Endothelial cell of umbilical vein (primary cell): ENCODE measurements around the gene CCDC157. TPM values are rescaled to one million over a fixed set of nuclear protein-coding genes. Genes with fewer than 3 reads are reported as not detected.

Experiments
- BruUV-seq: library from RNA; stranded (reverse); fragments of 400-500 nt; replicated peaks from 2 replicates; lab custom pipeline; 2021; lab: Mats Ljungman, UMichigan
- CTCF ChIA-PET: fragments of 300-600, 350-600 bp; sonication (Branson Sonifier 250); formaldehyde crosslinking; loops from one replicate; lab custom pipeline; 2021; ENCODE audit warnings: antibody characterized with exemption, inconsistent platforms; lab: Charles Lee
- POLR2A ChIA-PET: fragments of 300-600, 350-600 bp; sonication (Branson Sonifier 250); formaldehyde crosslinking; loops from one replicate; lab custom pipeline; 2021; ENCODE audit warnings: antibody characterized with exemption, inconsistent platforms; lab: Charles Lee
- DNase-seq: peaks from one replicate; pipeline ENCODE4 v3.0.0-alpha.2; 2011; ENCODE audit warnings: low read depth, low spot score
- FAIRE-seq: peaks from 2 replicates; lab custom pipeline; 2011; peaks lifted over from hg19 to GRCh38; lab: Jason Lieb, UNC
- H2AFZ ChIP-seq: 2 replicates; pipeline ENCODE4 v1.6.0; 2012; ENCODE audit warnings: low read depth, low read length, control low read depth, inconsistent platforms
- H3K27ac ChIP-seq: 2 replicates; pipeline ENCODE4 v1.5.1; 2011; ENCODE audit warnings: low read depth, mild to moderate bottlenecking, control low read depth, low read length, moderate library complexity; ENCODE audit not compliant: insufficient read depth
- H3K27me3 ChIP-seq, 2 experiments: 2 replicates each; pipeline versions ENCODE4 v1.6.0 to v1.6.1; 2011; ENCODE audit warnings: low read length in 2 of 2, mixed read lengths in 1 of 2; ENCODE audit not compliant: control insufficient read depth in 2 of 2, insufficient read depth in 2 of 2
- H3K36me3 ChIP-seq, 2 experiments: 2 replicates in 1 of 2; 3 replicates in 1 of 2; pipeline ENCODE4 v1.5.1; 2011; ENCODE audit warnings: low read length in 2 of 2, mild to moderate bottlenecking in 1 of 2, moderate library complexity in 1 of 2; ENCODE audit not compliant: control insufficient read depth in 2 of 2, insufficient read depth in 2 of 2; ENCODE audit errors: extremely low read depth in 1 of 2
- H3K4me1 ChIP-seq: 3 replicates; pipeline ENCODE4 v1.5.1; 2011; ENCODE audit warnings: mild to moderate bottlenecking, low read length; ENCODE audit not compliant: control insufficient read depth, insufficient read depth; ENCODE audit errors: extremely low read depth
- H3K4me2 ChIP-seq: 2 replicates; pipeline ENCODE4 v1.6.1; 2011; ENCODE audit warnings: low read length, control low read depth, mixed read lengths; ENCODE audit not compliant: insufficient read depth
- H3K4me3 ChIP-seq, 3 experiments: fragments of 200-600 bp in 1 of 3; sonication (generic), shearing (Covaris generic) in 1 of 3; replicated peaks in 1 of 3; 2 replicates each; pipeline ENCODE4 v1.5.1; 2011 to 2016; ENCODE audit warnings: control low read depth in 3 of 3, low read length in 3 of 3, mild to moderate bottlenecking in 2 of 3, inconsistent platforms in 1 of 3, low read depth in 1 of 3, moderate library complexity in 1 of 3; ENCODE audit not compliant: insufficient read depth in 1 of 3
- H3K79me2 ChIP-seq: 2 replicates; pipeline ENCODE4 v1.6.0; 2012; ENCODE audit warnings: low read length, inconsistent platforms; ENCODE audit not compliant: control insufficient read depth, insufficient read depth
- H3K9ac ChIP-seq: replicated peaks from 2 replicates; pipeline ENCODE3; 2011; ENCODE audit warnings: low read length, control low read depth; ENCODE audit not compliant: insufficient read depth; ENCODE audit errors: extremely low read depth
- H3K9me1 ChIP-seq: replicated peaks from 3 replicates; pipeline ENCODE4 v1.6.0; 2011; ENCODE audit warnings: mild to moderate bottlenecking, low read length; ENCODE audit not compliant: control insufficient read depth, insufficient read depth; ENCODE audit errors: extremely low read depth
- H3K9me3 ChIP-seq: replicated peaks from 2 replicates; pipeline ENCODE4 v1.5.1; 2012; ENCODE audit warnings: low read length, inconsistent platforms; ENCODE audit not compliant: control insufficient read depth, insufficient read depth
- H4K20me1 ChIP-seq: replicated peaks from 2 replicates; pipeline ENCODE3; 2011; ENCODE audit warnings: mild to moderate bottlenecking, low read length; ENCODE audit not compliant: control insufficient read depth, insufficient read depth; ENCODE audit errors: extremely low read depth
- EZH2 ChIP-seq: IDR thresholded peaks from 2 replicates; pipeline ENCODE4 v1.6.1; 2012; ENCODE audit warnings: borderline replicate concordance, low read depth, mild to moderate bottlenecking, moderate library complexity, low read length, inconsistent platforms; ENCODE audit not compliant: severe bottlenecking
- FOS ChIP-seq: IDR thresholded peaks from 2 replicates; pipeline ENCODE4 v1.6.1; 2011; ENCODE audit warnings: mild to moderate bottlenecking, low read length, moderate library complexity, borderline replicate concordance; ENCODE audit not compliant: insufficient read depth
- GATA2 ChIP-seq: IDR thresholded peaks from 2 replicates; pipeline ENCODE4 v1.7.0; 2011; ENCODE audit warnings: low read depth, mild to moderate bottlenecking, moderate library complexity, mixed read lengths, low read length; ENCODE audit not compliant: insufficient read length, insufficient read depth
- JUN ChIP-seq: IDR thresholded peaks from 2 replicates; pipeline ENCODE4 v1.6.1; 2011; ENCODE audit warnings: borderline replicate concordance, low read depth; ENCODE audit not compliant: insufficient read length, insufficient read depth
- MYC ChIP-seq: IDR thresholded peaks from one replicate; pipeline ENCODE4 v1.6.1; 2011; ENCODE audit warnings: mild to moderate bottlenecking, low read depth, low read length
- POLR2A ChIP-seq: IDR thresholded peaks from 2 replicates; pipeline ENCODE4 v1.6.1; 2012; ENCODE audit warnings: low read depth, mild to moderate bottlenecking, control low read depth, low read length
- POLR2AphosphoS5 ChIP-seq: IDR thresholded peaks from 2 replicates; pipeline ENCODE4 v1.6.1; 2012; ENCODE audit warnings: low read depth, mild to moderate bottlenecking, control low read depth, low read length, moderate library complexity; ENCODE audit not compliant: insufficient read depth
- dilution Hi-C: fragments of 300-500 bp; cut with MboI; formaldehyde crosslinking; loops from one replicate; pipeline ENCODE4 v1.15.0; 2019; ENCODE audit warnings: low sequenced_read_pairs; ENCODE audit not compliant: extremely low pct_ligation_motif_present
- intact Hi-C: fragments of 100-400 bp; cut with micrococcal nuclease; formaldehyde crosslinking; loops from one replicate; pipeline ENCODE4 v1.10.0; 2022
- polyA plus RNA-seq, 4 experiments: library from polyadenylated mRNA; depleted of rRNA in 3 of 4; stranded (reverse) in 3 of 4; unstranded in 1 of 4; fragments of >200 nt; gene quantifications; 2 replicates each; pipeline versions ENCODE4 v1.2.1 to v1.2.3, GENCODE V29; 2011 to 2012; ENCODE audit warnings: missing spikeins in 1 of 4
- total RNA-seq: library from RNA; stranded (reverse); gene quantifications from 2 replicates; pipeline ENCODE4 v1.2.3, GENCODE V29; 2021
- TF ChIP-seq, protein P1 (sequence below): IDR thresholded peaks from 2 replicates; pipeline ENCODE4 v1.6.1; 2011; ENCODE audit not compliant: insufficient read depth, insufficient read length
- TF ChIP-seq, protein P2 (sequence below), 2 donors: IDR thresholded peaks; 1 replicate in 1 of 2; 2 replicates in 1 of 2; pipeline ENCODE4 v1.5.1; 2011; ENCODE audit warnings: low read length in 2 of 2, mild to moderate bottlenecking in 2 of 2, moderate library complexity in 2 of 2, control low read depth in 1 of 2, inconsistent platforms in 1 of 2, low read depth in 1 of 2; ENCODE audit not compliant: insufficient read depth in 1 of 2; ENCODE audit errors: extremely low read depth in 1 of 2

The CCDC157 gene
- total and polyA plus RNA-seq, 2 donors (not counting 3 experiments of a cell fraction or from before 2014, with no cell fraction given): 2.1 to 3.1 TPM

DNA sequence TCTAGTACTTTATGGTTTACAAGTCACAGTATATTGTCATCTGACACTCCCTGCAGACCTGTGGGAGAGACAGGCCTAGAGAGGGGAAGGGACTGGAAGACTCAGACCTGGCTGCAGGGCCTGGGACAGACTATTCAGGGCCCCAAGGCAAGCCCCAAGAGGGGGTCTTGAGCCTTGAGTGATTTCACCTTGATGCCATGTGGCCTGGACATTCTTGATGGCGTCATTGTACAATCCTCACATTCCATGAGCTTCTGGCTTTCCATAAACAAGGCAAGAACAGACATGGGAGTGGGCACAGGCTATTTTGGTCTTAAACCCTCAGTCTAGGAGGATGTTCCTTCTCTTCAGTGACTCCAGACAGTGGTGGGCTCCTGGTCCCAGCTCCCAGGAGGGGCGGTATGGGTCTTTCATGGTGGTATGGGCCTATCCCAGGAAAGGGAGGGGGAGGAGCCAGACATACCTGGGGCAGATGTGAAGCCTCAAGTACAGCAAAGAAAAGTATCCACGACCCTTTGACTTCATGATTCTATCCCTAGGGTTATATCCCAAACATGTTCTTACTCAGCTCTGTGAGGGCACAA lies 28.2 kb upstream of the CCDC157 start:
- Histone ChIP-seq H3K79me2 (no peaks in the 10 kb centered on the region), H3K4me2 (no peak overlapping the region), H3K4me1 (peaks cover 13% of the 10 kb centered on the region), H3K9ac (no peak overlapping the region), H3K9me3 (no peaks in the 10 kb centered on the region), H2AFZ (no peak overlapping the region), H3K9me1 (no peaks in the 10 kb centered on the region), H3K36me3 (peaks cover 6 to 13% of the 10 kb centered on the region in 2 experiments), H3K4me3 (no peak overlapping the region), H4K20me1 (no peaks in the 10 kb centered on the region), H3K27ac (no peak overlapping the region), H3K27me3 (no peaks in the 10 kb centered on the region)
- no peak for TF ChIP-seq POLR2AphosphoS5
- TF ChIP-seq JUN: no peak
- TF ChIP-seq GATA2: no peak
- TF ChIP-seq MYC: no peak
- TF ChIP-seq POLR2A: no peak
- TF ChIP-seq EZH2: no peak
- TF ChIP-seq, protein P1, sequence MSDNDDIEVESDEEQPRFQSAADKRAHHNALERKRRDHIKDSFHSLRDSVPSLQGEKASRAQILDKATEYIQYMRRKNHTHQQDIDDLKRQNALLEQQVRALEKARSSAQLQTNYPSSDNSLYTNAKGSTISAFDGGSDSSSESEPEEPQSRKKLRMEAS: no peak
- TF ChIP-seq, protein P2, sequence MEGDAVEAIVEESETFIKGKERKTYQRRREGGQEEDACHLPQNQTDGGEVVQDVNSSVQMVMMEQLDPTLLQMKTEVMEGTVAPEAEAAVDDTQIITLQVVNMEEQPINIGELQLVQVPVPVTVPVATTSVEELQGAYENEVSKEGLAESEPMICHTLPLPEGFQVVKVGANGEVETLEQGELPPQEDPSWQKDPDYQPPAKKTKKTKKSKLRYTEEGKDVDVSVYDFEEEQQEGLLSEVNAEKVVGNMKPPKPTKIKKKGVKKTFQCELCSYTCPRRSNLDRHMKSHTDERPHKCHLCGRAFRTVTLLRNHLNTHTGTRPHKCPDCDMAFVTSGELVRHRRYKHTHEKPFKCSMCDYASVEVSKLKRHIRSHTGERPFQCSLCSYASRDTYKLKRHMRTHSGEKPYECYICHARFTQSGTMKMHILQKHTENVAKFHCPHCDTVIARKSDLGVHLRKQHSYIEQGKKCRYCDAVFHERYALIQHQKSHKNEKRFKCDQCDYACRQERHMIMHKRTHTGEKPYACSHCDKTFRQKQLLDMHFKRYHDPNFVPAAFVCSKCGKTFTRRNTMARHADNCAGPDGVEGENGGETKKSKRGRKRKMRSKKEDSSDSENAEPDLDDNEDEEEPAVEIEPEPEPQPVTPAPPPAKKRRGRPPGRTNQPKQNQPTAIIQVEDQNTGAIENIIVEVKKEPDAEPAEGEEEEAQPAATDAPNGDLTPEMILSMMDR (IDR thresholded peaks at IDR 0.05; ENCODE audit: extremely low read depth in 1 of 2, insufficient read depth in 1 of 2, low read depth in 1 of 2, low read length in 2 of 2): no peak
- TF ChIP-seq FOS: no peak
- BruUV-seq: no TSS peak
- intact Hi-C loops: no loop called here
- dilution Hi-C loops: no loop called here
- FAIRE-seq: no peak
- CTCF ChIA-PET: interaction anchor here (1.2 to 14.7 kb wide), 6 partner anchors 24 to 64 kb away, joined by 4 to 164 read pairs (median 13); partner anchors contain the start of gene CASTOR1
- POLR2A ChIA-PET: interaction anchor here (1.8 kb wide), 1 partner anchor 28 kb away, joined by 4 read pairs; no protein-coding TSS in a partner anchor
- DNase-seq: no peak
